ENCODE measurements around the gene DOP1B.
"Not testable (repeated sequence)": the region's sequence is repeated elsewhere in the genome, so short reads cannot be mapped to it uniquely, and the experiment has no call there.

DOP1B gene

DNA sequence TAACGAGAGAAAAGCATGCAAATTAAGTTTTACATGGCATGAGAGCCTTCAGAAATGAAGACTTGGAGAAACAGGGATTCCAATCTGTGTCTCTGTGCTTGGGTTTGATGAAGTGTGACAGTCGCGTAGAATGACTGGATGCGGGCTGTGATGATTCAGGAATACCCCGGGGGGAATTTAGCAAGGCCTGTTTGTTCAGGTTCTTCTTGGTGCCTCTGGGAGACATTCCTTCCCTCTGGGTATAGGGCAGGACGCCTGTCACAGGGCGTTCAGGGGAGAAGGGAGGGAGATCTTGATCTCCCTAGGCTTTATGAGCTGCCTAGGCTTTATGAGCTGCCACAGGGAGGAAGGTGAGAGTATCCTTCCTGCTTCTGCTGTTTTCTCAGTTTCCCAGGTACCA lies 36.6 kb downstream of the DOP1B start:
- Histone ChIP-seq H3K4me3 (ENCODE audit: low read depth in 1 of 2, low read length in 2 of 2) (no peak overlapping the region), H3K36me3 (ENCODE audit: control insufficient read depth in 1 of 2, insufficient read depth in 2 of 2, low read length in 2 of 2) (no peaks in the 10 kb centered on the region), H3K9me3 (ENCODE audit: control insufficient read depth in 1 of 2, low read length in 2 of 2) (no peaks in the 10 kb centered on the region), H3K27me3 (ENCODE audit: low read depth, low read length) (no peaks in the 10 kb centered on the region), H3K4me1 (ENCODE audit: control insufficient read depth in 1 of 2, insufficient read depth in 2 of 2, low read length in 2 of 2) (peaks cover 10 to 13% of the 10 kb centered on the region in 2 donors), H3K27ac (ENCODE audit: low read length) (no peak overlapping the region)

GRCh38 chr21:36194024-36194423 lies 37.4 kb downstream of the DOP1B start:
- Histone ChIP-seq H3K27me3 (ENCODE audit: low read depth, low read length) (no peaks in the 10 kb centered on the region), H3K4me1 (ENCODE audit: control insufficient read depth in 1 of 2, insufficient read depth in 2 of 2, low read length in 2 of 2) (peaks cover 4 to 5% of the 10 kb centered on the region in 2 donors), H3K4me3 (ENCODE audit: low read depth in 1 of 2, low read length in 2 of 2) (no peak overlapping the region), H3K36me3 (ENCODE audit: control insufficient read depth in 1 of 2, insufficient read depth in 2 of 2, low read length in 2 of 2) (no peaks in the 10 kb centered on the region), H3K9me3 (ENCODE audit: control insufficient read depth in 1 of 2, low read length in 2 of 2) (no peaks in the 10 kb centered on the region), H3K27ac (ENCODE audit: low read length) (no peak overlapping the region)

DNA sequence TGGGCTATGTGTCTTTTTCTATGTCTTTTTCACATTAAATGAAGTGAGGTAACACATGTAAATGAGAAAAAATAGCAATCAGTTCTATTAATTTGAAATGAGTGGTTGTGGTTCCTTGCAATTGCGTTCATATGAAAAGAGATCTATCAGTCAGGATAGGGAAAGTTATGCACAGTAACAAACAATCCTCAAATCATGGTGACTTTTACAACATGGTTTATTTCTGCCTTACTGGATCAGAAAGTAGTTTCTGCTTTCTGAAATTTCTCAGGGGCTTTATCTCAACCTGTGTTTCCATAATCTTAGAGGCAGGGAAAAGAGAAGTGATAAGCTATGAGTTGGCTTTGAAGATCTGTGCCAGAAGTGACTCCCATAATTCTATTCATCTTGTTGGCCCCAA lies 39.0 kb downstream of the DOP1B start:
- Histone ChIP-seq H3K27ac (ENCODE audit: low read length) (no peak overlapping the region), H3K4me1 (ENCODE audit: control insufficient read depth in 1 of 2, insufficient read depth in 2 of 2, low read length in 2 of 2) (no peaks in the 10 kb centered on the region), H3K36me3 (ENCODE audit: control insufficient read depth in 1 of 2, insufficient read depth in 2 of 2, low read length in 2 of 2) (no peaks in the 10 kb centered on the region), H3K4me3 (ENCODE audit: low read depth in 1 of 2, low read length in 2 of 2) (no peak overlapping the region), H3K9me3 (ENCODE audit: control insufficient read depth in 1 of 2, low read length in 2 of 2) (no peaks in the 10 kb centered on the region), H3K27me3 (ENCODE audit: low read depth, low read length) (no peaks in the 10 kb centered on the region)

GRCh38 chr21:36199021-36199420 lies 42.4 kb downstream of the DOP1B start:
- H3K27me3 ChIP-seq (ENCODE audit: low read depth, low read length) = no peaks in the 10 kb centered on the region
- no peaks in the 10 kb centered on the region for H3K9me3 ChIP-seq (ENCODE audit: control insufficient read depth in 1 of 2, low read length in 2 of 2)
- H3K4me3 ChIP-seq (ENCODE audit: low read depth in 1 of 2, low read length in 2 of 2) = no peak overlapping the region
- H3K36me3 ChIP-seq (ENCODE audit: control insufficient read depth in 1 of 2, insufficient read depth in 2 of 2, low read length in 2 of 2) = no peaks in the 10 kb centered on the region
- no peaks in the 10 kb centered on the region for H3K4me1 ChIP-seq (ENCODE audit: control insufficient read depth in 1 of 2, insufficient read depth in 2 of 2, low read length in 2 of 2)
- no peak overlapping the region for H3K27ac ChIP-seq (ENCODE audit: low read length)

DNA sequence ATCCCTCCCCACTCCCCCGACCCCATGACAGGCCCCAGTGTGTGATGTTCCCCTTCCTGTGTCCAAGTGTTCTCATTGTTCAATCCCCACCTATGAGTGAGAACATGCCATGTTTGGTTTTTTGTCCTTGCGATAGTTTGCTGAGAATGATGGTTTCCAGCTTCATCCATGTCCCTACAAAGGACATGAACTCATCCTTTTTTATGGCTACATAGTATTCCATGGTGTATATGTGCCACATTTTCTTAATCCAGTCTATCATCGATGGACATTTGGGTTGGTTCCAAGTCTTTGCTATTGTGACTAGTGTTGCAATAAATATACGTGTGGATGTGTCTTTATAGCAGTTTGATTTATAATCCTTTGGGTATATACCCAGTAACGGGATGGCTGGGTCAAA lies 43.0 kb downstream of the DOP1B start:
- not testable (repeated sequence) for H3K4me1 ChIP-seq (ENCODE audit: control insufficient read depth in 1 of 2, insufficient read depth in 2 of 2, low read length in 2 of 2); H3K27ac ChIP-seq (ENCODE audit: low read length); H3K9me3 ChIP-seq (ENCODE audit: control insufficient read depth in 1 of 2, low read length in 2 of 2); H3K27me3 ChIP-seq (ENCODE audit: low read depth, low read length); H3K36me3 ChIP-seq (ENCODE audit: control insufficient read depth in 1 of 2, insufficient read depth in 2 of 2, low read length in 2 of 2); H3K4me3 ChIP-seq (ENCODE audit: low read depth in 1 of 2, low read length in 2 of 2)

- Histone ChIP-seq H3K36me3 (ENCODE audit: control insufficient read depth in 1 of 2, insufficient read depth in 2 of 2, low read length in 2 of 2) (no peaks in the 10 kb centered on the region), H3K27ac (ENCODE audit: low read length) (no peak overlapping the region), H3K4me1 (ENCODE audit: control insufficient read depth in 1 of 2, insufficient read depth in 2 of 2, low read length in 2 of 2) (no peaks in the 10 kb centered on the region), H3K9me3 (ENCODE audit: control insufficient read depth in 1 of 2, low read length in 2 of 2) (no peaks in the 10 kb centered on the region), H3K27me3 (ENCODE audit: low read depth, low read length) (no peaks in the 10 kb centered on the region), H3K4me3 (ENCODE audit: low read depth in 1 of 2, low read length in 2 of 2) (no peak overlapping the region)
Measured at GRCh38 chr21:36200081-36200561, 43.5 kb downstream of the DOP1B start.

DNA sequence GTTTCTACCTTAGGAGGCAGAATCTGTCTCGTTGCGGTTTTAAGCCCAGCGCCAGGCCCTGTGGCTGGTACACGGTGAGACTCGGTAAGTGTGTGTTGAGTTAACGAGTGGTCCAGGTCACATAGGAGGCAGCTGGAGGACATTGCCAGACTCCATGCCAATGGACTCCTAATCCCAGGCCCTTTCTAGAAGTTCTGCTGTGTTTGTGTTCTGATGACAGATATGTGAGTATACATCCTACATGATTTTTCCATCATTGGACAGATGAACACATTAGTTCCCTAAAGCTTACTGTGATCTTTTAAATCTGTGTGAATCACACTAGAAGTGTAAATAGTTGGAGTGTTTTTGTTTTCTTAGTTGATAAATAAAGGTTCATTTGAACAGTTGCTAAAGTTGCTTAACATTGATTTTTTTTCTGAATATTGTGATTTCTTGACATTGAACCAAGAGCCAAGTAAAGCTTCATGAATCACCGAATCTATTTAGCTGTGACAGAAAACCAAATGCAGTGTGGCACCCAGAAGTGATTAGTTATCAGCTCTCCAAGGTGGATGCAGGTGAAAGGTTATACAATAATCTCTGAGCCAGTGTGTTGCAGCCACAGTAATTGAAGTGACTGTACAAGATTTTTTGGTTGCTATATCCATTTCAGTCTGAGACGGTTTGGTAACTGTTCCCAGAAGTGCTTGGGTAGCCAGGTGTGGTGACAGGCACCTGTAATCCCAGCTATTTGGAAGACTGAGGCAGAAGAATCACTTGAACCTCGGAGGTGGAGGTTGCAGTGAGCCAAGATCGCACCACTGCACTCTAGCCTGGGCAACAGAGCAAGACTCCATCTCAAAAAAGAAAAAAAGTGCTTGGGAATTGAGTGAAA lies 46.3 kb downstream of the DOP1B start:
- H3K9me3 ChIP-seq (ENCODE audit: control insufficient read depth in 1 of 2, low read length in 2 of 2) = no peaks in the 10 kb centered on the region
- H3K4me1 ChIP-seq (ENCODE audit: control insufficient read depth in 1 of 2, insufficient read depth in 2 of 2, low read length in 2 of 2) = no peaks in the 10 kb centered on the region
- H3K27me3 ChIP-seq (ENCODE audit: low read depth, low read length) = no peaks in the 10 kb centered on the region
- H3K4me3 ChIP-seq (ENCODE audit: low read depth in 1 of 2, low read length in 2 of 2) = no peak overlapping the region
- no peaks in the 10 kb centered on the region for H3K36me3 ChIP-seq (ENCODE audit: control insufficient read depth in 1 of 2, insufficient read depth in 2 of 2, low read length in 2 of 2)
- H3K27ac ChIP-seq (ENCODE audit: low read length) = peak overlapping the region; percentile 32

- H3K36me3 ChIP-seq (ENCODE audit: control insufficient read depth in 1 of 2, insufficient read depth in 2 of 2, low read length in 2 of 2) = peaks cover 0 to 2% of the 10 kb centered on the region in 2 donors
- peak overlapping the region; percentile 32 for H3K27ac ChIP-seq (ENCODE audit: low read length)
Measured at GRCh38 chr21:36203603-36203889, 46.9 kb downstream of the DOP1B start.

GRCh38 chr21:36204980-36205379 lies 48.4 kb downstream of the DOP1B start:
- Histone ChIP-seq H3K4me1 (ENCODE audit: control insufficient read depth in 1 of 2, insufficient read depth in 2 of 2, low read length in 2 of 2) (no peaks in the 10 kb centered on the region), H3K27ac (ENCODE audit: low read length) (no peak overlapping the region), H3K4me3 (ENCODE audit: low read depth in 1 of 2, low read length in 2 of 2) (no peak overlapping the region), H3K27me3 (ENCODE audit: low read depth, low read length) (no peaks in the 10 kb centered on the region), H3K36me3 (ENCODE audit: control insufficient read depth in 1 of 2, insufficient read depth in 2 of 2, low read length in 2 of 2) (peaks cover 0 to 7% of the 10 kb centered on the region in 2 donors), H3K9me3 (ENCODE audit: control insufficient read depth in 1 of 2, low read length in 2 of 2) (no peaks in the 10 kb centered on the region)

More at GRCh38 chr21:36203603-36203889, 46.9 kb downstream of the DOP1B start:
- no peak overlapping the region for H3K4me3 ChIP-seq (ENCODE audit: low read depth in 1 of 2, low read length in 2 of 2)
- no peaks in the 10 kb centered on the region for H3K4me1 ChIP-seq (ENCODE audit: control insufficient read depth in 1 of 2, insufficient read depth in 2 of 2, low read length in 2 of 2)
- no peaks in the 10 kb centered on the region for H3K9me3 ChIP-seq (ENCODE audit: control insufficient read depth in 1 of 2, low read length in 2 of 2)
- H3K27me3 ChIP-seq (ENCODE audit: low read depth, low read length) = no peaks in the 10 kb centered on the region

DNA sequence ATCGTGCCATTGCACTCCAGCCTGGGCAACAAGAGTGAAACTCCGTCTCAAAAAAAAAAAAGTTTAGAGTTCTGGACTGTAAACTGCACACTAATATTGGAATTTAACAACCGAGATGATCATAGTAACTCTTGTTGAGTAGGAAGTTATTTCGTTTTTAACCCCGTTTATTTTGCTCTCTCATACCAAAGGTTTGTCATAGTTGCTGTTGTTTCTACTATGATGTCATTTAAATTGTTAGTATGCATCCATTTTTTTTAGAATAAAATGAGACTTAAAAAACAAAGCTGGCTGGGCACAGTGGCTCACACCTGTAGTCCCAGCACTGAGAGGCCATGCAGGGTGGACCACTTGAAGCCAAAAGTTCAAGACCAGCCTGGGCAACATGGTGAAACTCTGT lies 49.3 kb downstream of the DOP1B start:
- H3K27me3 ChIP-seq (ENCODE audit: low read depth, low read length) = no peaks in the 10 kb centered on the region
- no peaks in the 10 kb centered on the region for H3K9me3 ChIP-seq (ENCODE audit: control insufficient read depth in 1 of 2, low read length in 2 of 2)
- no peaks in the 10 kb centered on the region for H3K4me1 ChIP-seq (ENCODE audit: control insufficient read depth in 1 of 2, insufficient read depth in 2 of 2, low read length in 2 of 2)
- no peak overlapping the region for H3K27ac ChIP-seq (ENCODE audit: low read length)
- no peak overlapping the region for H3K4me3 ChIP-seq (ENCODE audit: low read depth in 1 of 2, low read length in 2 of 2)
- H3K36me3 ChIP-seq (ENCODE audit: control insufficient read depth in 1 of 2, insufficient read depth in 2 of 2, low read length in 2 of 2) = peaks cover 0 to 10% of the 10 kb centered on the region in 2 donors

Measured in muscle layer of duodenum (tissue), 2 donors.